ENCODE measurements around the gene ARHGEF6. TPM values are rescaled to one million over a fixed set of nuclear protein-coding genes. Genes with fewer than 3 reads are reported as not detected.

Gene ARHGEF6
- total and polyA plus RNA-seq, 5 donors = 17.1 to 43.2 (median 37.3) TPM

- 24% methylated on average over 3 of the region's 3 CpGs for WGBS
- no peaks in the 10 kb centered on the region for H3K27me3 ChIP-seq (ENCODE audit: control insufficient read depth, insufficient read depth)
- intact Hi-C loops (cut with DNase I) = no loop called here
- H3K9me3 ChIP-seq (ENCODE audit: control insufficient read depth, low read length) = no peaks in the 10 kb centered on the region
- H3K4me3 ChIP-seq (ENCODE audit: low read length) = no peak overlapping the region
- ATAC-seq = no peak
- no peak overlapping the region for H3K27ac ChIP-seq (ENCODE audit: low read length)
- no peaks in the 10 kb centered on the region for H3K4me1 ChIP-seq (ENCODE audit: control insufficient read depth, insufficient read depth, low read length)
- DNase-seq = no peak
These were observed 144.6 kb downstream of the ARHGEF6 start for GRCh38 chrX:136636121-136636520.

- ATAC-seq (no peak), DNase-seq (no peak)
- H3K4me3 ChIP-seq (ENCODE audit: low read length) = no peak overlapping the region
- intact Hi-C loops (cut with DNase I) = no loop called here
- WGBS = 78% methylated on average over 6 of the region's 6 CpGs
- no peaks in the 10 kb centered on the region for H3K4me1 ChIP-seq (ENCODE audit: control insufficient read depth, insufficient read depth, low read length)
- H3K27ac ChIP-seq (ENCODE audit: low read length) = no peak overlapping the region
- H3K27me3 ChIP-seq (ENCODE audit: control insufficient read depth, insufficient read depth) = no peaks in the 10 kb centered on the region
- no peaks in the 10 kb centered on the region for H3K9me3 ChIP-seq (ENCODE audit: control insufficient read depth, low read length)
These were observed 145.5 kb downstream of the ARHGEF6 start for GRCh38 chrX:136635235-136635634.

GRCh38 chrX:136630881-136631280, 149.9 kb downstream of the ARHGEF6 start:
- H3K27me3 ChIP-seq (ENCODE audit: control insufficient read depth, insufficient read depth) = no peaks in the 10 kb centered on the region
- ATAC-seq = no peak

GRCh38 chrX:136629084-136629750, 151.5 kb downstream of the ARHGEF6 start:
- Histone ChIP-seq H3K27ac (ENCODE audit: low read length) (no peak overlapping the region), H3K4me3 (ENCODE audit: low read length) (no peak overlapping the region), H3K27me3 (ENCODE audit: control insufficient read depth, insufficient read depth) (no peaks in the 10 kb centered on the region), H3K9me3 (ENCODE audit: control insufficient read depth, low read length) (no peaks in the 10 kb centered on the region), H3K4me1 (ENCODE audit: control insufficient read depth, insufficient read depth, low read length) (no peaks in the 10 kb centered on the region)
- no peak for ATAC-seq
- intact Hi-C loops (cut with DNase I) = no loop called here
- 48% methylated on average over 6 of the region's 6 CpGs for WGBS
- no peak for DNase-seq

More at GRCh38 chrX:136630881-136631280, 149.9 kb downstream of the ARHGEF6 start:
- no peak overlapping the region for H3K4me3 ChIP-seq (ENCODE audit: low read length)
- WGBS = 76% methylated on average over 1 of the region's 1 CpG
- no peaks in the 10 kb centered on the region for H3K9me3 ChIP-seq (ENCODE audit: control insufficient read depth, low read length)
- no peak for DNase-seq
- no peaks in the 10 kb centered on the region for H3K4me1 ChIP-seq (ENCODE audit: control insufficient read depth, insufficient read depth, low read length)
- H3K27ac ChIP-seq (ENCODE audit: low read length) = no peak overlapping the region
- intact Hi-C loops (cut with DNase I) = no loop called here

GRCh38 chrX:136627409-136627808, 153.3 kb downstream of the ARHGEF6 start:
- Histone ChIP-seq H3K9me3 (ENCODE audit: control insufficient read depth, low read length) (no peaks in the 10 kb centered on the region), H3K27me3 (ENCODE audit: control insufficient read depth, insufficient read depth) (no peaks in the 10 kb centered on the region), H3K4me1 (ENCODE audit: control insufficient read depth, insufficient read depth, low read length) (no peaks in the 10 kb centered on the region), H3K4me3 (ENCODE audit: low read length) (no peak overlapping the region), H3K27ac (ENCODE audit: low read length) (no peak overlapping the region)
- intact Hi-C loops (cut with DNase I) = no loop called here
- WGBS = 83% methylated on average over 4 of the region's 4 CpGs
- no peak for DNase-seq
- no peak for ATAC-seq

- no peaks in the 10 kb centered on the region for H3K4me1 ChIP-seq (ENCODE audit: control insufficient read depth, insufficient read depth, low read length)
- no peak overlapping the region for H3K27ac ChIP-seq (ENCODE audit: low read length)
- no peaks in the 10 kb centered on the region for H3K27me3 ChIP-seq (ENCODE audit: control insufficient read depth, insufficient read depth)
- ATAC-seq = no peak
- DNase-seq = no peak
- H3K9me3 ChIP-seq (ENCODE audit: control insufficient read depth, low read length) = no peaks in the 10 kb centered on the region
- WGBS = 71% methylated on average over 1 of the region's 1 CpG
- no peak overlapping the region for H3K4me3 ChIP-seq (ENCODE audit: low read length)
- intact Hi-C loops (cut with DNase I) = no loop called here
These were observed 153.8 kb downstream of the ARHGEF6 start for GRCh38 chrX:136626891-136627290.

- ATAC-seq = no peak
- no peaks in the 10 kb centered on the region for H3K9me3 ChIP-seq (ENCODE audit: control insufficient read depth, low read length)
- intact Hi-C loops (cut with DNase I) = no loop called here
- no peaks in the 10 kb centered on the region for H3K27me3 ChIP-seq (ENCODE audit: control insufficient read depth, insufficient read depth)
- no peak overlapping the region for H3K4me3 ChIP-seq (ENCODE audit: low read length)
- DNase-seq = no peak
- no peak overlapping the region for H3K27ac ChIP-seq (ENCODE audit: low read length)
- no peaks in the 10 kb centered on the region for H3K4me1 ChIP-seq (ENCODE audit: control insufficient read depth, insufficient read depth, low read length)
- 79% methylated on average over 2 of the region's 2 CpGs for WGBS
These were observed 154.5 kb downstream of the ARHGEF6 start for GRCh38 chrX:136626237-136626636.

GRCh38 chrX:136625246-136625645, 155.5 kb downstream of the ARHGEF6 start:
- ATAC-seq = no peak
- no peaks in the 10 kb centered on the region for H3K9me3 ChIP-seq (ENCODE audit: control insufficient read depth, low read length)
- H3K27ac ChIP-seq (ENCODE audit: low read length) = no peak overlapping the region
- no peak overlapping the region for H3K4me3 ChIP-seq (ENCODE audit: low read length)
- no peaks in the 10 kb centered on the region for H3K27me3 ChIP-seq (ENCODE audit: control insufficient read depth, insufficient read depth)
- no peak for DNase-seq
- intact Hi-C loops (cut with DNase I) = no loop called here
- no peaks in the 10 kb centered on the region for H3K4me1 ChIP-seq (ENCODE audit: control insufficient read depth, insufficient read depth, low read length)
- WGBS = 83% methylated on average over 2 of the region's 2 CpGs

GRCh38 chrX:136623396-136623795, 157.3 kb downstream of the ARHGEF6 start:
- H3K27me3 ChIP-seq (ENCODE audit: control insufficient read depth, insufficient read depth) = no peaks in the 10 kb centered on the region
- ATAC-seq (no peak), DNase-seq (no peak)
- no peaks in the 10 kb centered on the region for H3K4me1 ChIP-seq (ENCODE audit: control insufficient read depth, insufficient read depth, low read length)
- no peak overlapping the region for H3K4me3 ChIP-seq (ENCODE audit: low read length)
- intact Hi-C loops (cut with DNase I) = no loop called here
- WGBS = 83% methylated on average over 1 of the region's 1 CpG
- no peak overlapping the region for H3K27ac ChIP-seq (ENCODE audit: low read length)
- H3K9me3 ChIP-seq (ENCODE audit: control insufficient read depth, low read length) = no peaks in the 10 kb centered on the region

GRCh38 chrX:136622568-136622967, 158.2 kb downstream of the ARHGEF6 start:
- Histone ChIP-seq H3K4me1 (ENCODE audit: control insufficient read depth, insufficient read depth, low read length) (no peaks in the 10 kb centered on the region), H3K4me3 (ENCODE audit: low read length) (no peak overlapping the region), H3K27ac (ENCODE audit: low read length) (no peak overlapping the region), H3K27me3 (ENCODE audit: control insufficient read depth, insufficient read depth) (no peaks in the 10 kb centered on the region), H3K9me3 (ENCODE audit: control insufficient read depth, low read length) (no peaks in the 10 kb centered on the region)
- WGBS = 95% methylated on average over 4 of the region's 4 CpGs
- intact Hi-C loops (cut with DNase I) = no loop called here
- DNase-seq (no peak), ATAC-seq (no peak)

GRCh38 chrX:136620780-136621179, 160.0 kb downstream of the ARHGEF6 start:
- intact Hi-C loops (cut with DNase I) = no loop called here
- H3K4me3 ChIP-seq (ENCODE audit: low read length) = no peak overlapping the region
- H3K27me3 ChIP-seq (ENCODE audit: control insufficient read depth, insufficient read depth) = no peaks in the 10 kb centered on the region
- no peaks in the 10 kb centered on the region for H3K9me3 ChIP-seq (ENCODE audit: control insufficient read depth, low read length)
- no peak for DNase-seq
- H3K4me1 ChIP-seq (ENCODE audit: control insufficient read depth, insufficient read depth, low read length) = no peaks in the 10 kb centered on the region
- ATAC-seq = no peak
- no peak overlapping the region for H3K27ac ChIP-seq (ENCODE audit: low read length)
